ENCODE data around the gene DENND4A.
"Not testable (repeated sequence)": the region's sequence is repeated elsewhere in the genome, so short reads cannot be mapped to it uniquely, and the experiment has no call there.

The DENND4A gene

DNA sequence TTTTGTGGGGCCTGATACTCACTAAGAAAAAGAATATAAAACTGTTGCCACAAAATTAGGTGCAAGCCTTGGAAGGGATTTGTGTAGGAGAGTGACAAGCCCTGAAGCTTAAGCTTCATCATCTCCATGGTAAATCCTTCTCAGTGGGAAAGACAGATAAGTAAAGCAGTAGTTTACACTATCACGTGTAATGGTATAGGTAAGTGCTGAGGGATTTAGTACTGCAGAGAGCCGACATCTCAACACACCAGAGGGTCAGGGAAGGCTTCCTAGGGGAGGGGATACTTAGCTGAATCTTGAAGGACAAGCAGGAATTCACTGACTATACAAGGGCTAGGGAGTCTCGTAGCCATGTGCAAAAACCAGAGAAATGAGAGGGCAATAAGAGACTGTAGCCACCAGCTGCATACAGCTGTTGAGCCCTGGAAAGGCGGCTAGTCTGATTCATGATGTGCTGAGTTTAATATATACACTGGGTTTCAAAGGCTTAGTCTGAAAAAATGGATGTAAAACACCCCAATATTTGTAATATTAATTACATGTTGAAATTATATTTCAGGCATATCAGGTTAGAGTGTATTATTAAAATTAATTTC is 159.2 kb downstream of the DENND4A start:
- no peak for DNase-seq (ENCODE audit: low spot score)

DNA sequence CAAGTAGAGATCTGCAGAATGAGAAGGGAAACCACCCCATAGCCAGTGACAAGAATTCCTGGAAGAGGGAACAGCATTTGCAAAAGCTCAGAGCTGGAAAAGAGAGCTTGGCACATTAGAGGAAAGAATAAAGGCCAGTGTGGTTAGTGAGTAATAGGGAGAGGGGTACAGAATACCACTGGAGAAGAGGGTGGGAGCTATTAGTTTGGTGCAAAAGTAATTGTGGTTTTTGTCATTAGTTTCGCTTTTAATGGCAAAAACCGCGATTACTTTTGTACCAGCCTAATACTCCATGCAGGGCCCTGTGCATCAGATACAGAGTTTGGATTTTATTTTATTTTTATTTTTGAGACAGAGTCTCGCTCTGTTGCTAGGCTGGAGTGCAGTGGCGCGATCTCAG is 160.6 kb downstream of the DENND4A start:
- DNase-seq (ENCODE audit: low spot score) = no peak

DNA sequence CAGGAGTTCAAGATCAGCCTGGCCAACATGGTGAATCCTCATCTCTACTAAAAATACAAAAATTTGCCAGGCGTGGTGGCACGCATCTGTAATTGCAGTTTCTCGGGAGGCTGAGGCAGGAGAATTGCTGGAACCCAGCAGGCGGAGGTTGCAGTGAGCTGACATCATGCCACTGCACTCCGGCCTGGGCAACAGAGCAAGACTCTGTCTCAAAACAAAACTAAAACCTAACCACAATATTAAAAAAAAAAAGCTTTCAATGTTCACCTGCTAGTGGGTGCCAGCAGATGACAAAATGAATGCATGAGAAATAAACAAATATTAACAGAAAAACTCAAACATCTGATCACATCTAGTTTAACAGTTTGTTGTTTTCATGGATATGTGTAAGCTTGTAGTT is 161.3 kb downstream of the DENND4A start:
- DNase-seq (ENCODE audit: low spot score) = no peak

DNA sequence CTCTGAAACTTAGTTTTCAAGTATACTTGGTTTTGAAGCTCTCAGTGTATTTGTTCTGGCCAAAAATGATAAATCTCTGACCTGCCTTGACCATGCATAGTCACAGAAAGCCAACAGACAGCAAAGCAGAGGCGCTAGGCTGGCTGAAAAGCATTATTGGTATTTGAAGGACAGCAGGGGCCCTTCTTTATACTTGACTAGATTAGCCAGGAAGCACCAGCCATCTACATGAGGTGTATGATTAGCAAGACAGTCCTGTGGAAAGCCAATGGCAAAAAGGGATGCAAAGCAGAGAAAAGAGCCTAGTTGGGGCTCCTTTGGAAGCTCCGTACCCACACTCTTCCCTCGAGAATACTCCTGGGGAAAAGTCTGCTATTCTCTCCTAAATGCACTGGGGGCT is 162.5 kb downstream of the DENND4A start:
- DNase-seq (ENCODE audit: low spot score) = no peak

DNA sequence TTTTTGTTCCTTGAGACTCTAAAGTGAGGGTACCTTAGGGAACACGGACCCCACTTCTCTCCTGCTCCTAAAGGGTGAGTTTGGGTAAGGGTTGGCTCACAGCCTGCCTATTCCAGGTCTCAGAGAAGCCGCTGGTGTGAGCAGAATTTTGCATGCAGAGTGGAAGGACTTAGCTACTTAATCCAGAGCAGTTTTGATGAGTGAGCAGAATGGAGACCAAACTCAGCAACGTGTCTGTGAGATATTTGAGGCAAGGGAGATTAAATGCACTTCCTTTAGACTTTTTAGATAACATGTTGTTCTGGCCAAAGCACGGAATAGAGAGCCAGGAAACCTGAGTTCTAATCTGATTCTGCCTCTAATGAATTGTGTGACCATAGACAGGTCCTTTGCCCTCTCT is 165.2 kb downstream of the DENND4A start:
- DNase-seq (ENCODE audit: low spot score) = no peak

DNA sequence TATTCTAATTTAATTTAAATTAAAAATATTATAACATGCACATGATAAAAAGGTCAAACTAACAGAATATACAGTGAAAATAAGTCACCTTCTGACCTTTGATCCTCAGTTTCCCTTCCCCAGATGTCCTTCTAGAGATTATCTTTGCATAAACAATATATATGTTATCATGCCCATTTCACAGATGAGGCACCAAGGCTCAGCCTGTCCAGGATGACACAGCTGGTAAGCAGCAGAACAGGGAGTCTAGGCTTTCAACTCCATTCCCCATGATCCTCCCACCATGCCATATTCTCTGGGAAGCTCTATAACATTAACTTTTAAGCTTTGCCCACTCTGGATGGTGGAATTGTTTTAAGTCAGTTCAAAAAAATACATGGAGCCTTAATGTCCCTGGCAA is 169.0 kb downstream of the DENND4A start:
- no peak for DNase-seq (ENCODE audit: low spot score)

DNA sequence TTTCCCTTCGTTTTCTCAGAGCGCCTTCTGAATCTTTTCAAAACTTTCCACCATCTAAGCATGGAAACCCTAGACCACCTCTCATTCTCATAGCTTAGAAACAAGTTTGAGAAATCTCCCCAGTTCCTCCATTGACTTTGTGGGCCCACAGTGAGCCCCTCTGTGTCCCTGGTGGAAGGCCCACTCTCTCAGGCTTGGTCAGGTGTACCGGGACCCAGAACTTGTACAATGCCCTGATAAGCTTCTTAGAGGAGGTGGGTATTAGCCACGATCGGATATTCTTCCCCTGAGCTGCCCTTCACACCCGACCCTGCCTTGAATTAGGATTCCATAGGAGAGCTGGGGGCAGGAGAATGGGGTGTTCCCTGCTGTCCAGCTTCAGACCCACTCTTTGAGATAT is 170.5 kb downstream of the DENND4A start, which contains the start of gene SLC24A1:
Gene SLC24A1 (plus strand): TSS at position 301 of the 400 bp plus-strand sequence. CDS start 2,143 bp downstream, outside the sequence.
- no peak for DNase-seq (ENCODE audit: low spot score)

DNA sequence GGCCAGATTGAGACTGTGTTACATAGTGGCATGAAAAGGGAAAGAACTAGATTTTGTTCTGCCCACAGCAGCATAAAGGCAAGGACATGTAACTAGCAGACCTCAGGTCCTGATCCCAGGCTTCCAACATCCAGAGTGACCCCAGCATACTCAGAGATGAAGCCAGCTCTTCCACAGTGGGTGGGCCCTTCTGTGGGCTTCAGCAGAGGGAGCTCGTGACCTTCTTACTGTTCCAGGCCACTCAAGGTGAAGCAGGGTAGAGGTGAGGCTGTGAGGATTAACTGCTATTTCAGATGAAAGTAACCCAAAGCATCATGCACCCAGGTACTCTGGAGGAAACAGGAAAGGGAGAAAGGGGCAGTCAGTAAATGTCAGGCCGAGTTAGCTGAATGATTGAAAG is 171.3 kb downstream of the DENND4A start:
- no peak for DNase-seq (ENCODE audit: low spot score)

DNA sequence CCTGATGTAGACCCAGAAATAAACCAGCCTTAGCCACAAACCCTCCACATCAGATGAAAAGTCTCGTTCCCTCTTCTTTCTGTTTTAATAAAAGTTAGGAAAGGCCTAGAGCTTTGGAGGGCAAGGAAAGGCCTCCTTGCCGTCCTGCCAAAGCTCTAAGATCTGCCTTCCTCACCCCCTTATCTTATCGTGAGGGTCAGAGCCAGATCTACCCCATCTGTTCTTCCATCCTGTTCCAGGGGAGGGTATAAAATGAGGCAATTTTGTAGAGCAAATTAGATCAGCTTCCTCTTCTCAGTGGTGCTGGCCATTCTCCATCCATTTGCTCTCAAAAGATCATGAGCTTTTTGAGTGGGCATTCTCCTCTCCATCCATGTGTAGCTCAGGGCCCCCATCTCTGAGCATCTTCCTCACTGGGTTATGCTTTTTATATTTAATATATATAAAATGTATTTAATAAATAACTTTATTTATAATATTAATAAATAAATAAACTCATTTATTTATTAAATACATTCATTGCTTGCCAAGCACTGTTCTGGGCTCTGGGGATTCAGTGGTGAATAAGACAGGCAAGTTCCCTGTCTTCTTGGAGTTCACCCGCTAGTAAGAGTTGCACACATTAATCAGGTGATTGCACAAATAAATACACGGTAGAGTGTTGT is 172.3 kb downstream of the DENND4A start:
- DNase-seq (ENCODE audit: low spot score) = no peak

DNA sequence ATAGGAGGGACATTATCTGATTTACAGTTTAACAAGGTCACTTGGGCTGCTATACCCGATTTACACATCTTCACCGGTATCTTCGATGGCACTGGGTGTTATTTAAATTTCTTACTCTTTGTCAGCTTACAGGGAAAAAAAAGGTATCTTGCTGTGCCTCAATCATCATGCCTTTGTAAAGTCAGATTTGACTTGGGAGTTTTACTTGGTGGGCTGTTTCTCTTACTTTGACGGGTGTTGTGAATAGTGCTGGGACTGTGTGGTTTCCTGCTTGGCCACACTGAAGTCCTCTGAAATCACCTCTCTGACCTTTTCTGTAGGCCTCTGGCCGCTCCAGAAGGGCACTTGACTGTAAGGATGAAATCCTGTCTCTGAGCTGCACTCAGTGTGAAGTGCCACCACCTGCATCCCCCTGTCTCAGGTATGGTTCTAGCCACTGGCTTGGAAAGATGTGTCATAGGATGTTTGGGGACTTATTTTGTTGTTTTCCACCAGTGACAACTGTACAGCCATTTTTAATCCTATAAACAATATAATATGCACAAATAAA is 173.5 kb downstream of the DENND4A start:
- DNase-seq (ENCODE audit: low spot score) = no peak

DNA sequence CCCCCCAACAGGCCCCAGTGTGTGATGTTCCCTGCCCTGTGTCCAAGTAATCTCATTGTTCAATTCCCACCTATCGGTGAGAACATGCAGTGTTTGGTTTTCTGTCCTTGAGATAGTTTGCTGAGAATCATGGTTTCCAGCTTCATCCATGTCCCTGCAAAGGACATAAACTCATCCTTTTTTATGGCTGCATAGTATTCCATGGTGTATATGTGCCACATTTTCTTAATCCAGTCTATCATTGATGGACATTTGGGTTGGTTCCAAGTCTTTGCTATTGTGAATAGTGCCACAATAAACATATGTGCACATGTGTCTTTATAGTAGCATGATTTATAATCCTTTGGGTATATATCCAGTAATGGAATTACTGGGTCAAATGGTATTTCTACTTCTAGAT is 176.2 kb downstream of the DENND4A start:
- not testable (repeated sequence) for DNase-seq (ENCODE audit: low spot score)

DNA sequence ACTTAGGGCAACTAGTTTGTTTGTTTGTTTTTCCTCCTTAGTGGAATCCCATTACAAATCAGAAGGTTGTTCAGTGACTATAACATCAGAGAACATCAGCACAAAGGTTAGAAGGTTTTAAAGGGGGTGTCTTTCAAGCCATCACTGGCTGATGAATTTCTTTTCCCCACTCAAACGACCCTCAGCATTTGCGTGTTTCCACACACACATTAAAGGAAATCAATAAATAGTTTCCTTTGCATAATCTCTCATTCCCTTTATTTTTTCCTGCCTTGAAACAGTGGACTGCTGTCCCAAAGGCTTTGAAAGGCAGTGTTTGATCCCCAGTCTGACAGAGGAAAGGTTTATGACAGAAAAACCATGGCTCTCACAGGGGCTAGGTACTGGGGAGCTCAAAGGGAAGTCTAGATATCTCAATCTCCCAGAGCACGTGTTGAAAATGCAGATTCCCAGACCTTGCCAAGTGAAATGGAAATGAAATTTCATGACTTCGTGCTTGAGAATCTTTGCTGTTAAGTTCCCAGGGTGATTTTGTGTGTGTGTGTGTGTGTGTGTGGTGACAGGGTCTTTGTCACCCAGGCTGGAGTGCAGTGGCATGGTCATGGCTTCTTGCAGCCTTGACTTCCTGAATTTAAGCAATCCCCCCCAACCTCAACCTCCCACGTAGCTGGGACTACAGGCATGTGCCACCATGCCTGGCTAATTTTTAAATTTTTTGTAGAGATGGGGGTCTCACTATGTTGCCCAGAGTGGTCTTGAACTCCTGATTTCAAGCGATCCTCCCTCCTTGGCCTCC is 178.9 kb downstream of the DENND4A start:
- no peak for DNase-seq (ENCODE audit: low spot score)

DNA sequence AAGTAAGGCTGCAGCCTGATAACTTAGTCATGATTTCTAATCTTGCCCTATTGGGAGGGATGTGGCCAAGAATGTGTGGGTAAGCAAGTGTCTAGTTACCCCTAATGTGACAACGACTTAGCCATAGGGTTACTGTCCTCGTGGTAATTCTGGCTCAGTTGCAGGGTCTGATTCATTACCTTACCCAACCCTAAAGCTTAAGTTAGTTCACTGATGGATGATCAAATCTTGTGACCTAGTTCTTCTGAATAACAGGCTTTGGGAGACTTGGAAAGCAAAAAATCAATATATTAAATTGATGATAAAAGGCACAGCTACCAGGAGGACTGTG is 179.5 kb downstream of the DENND4A start:
- DNase-seq (ENCODE audit: low spot score) = no peak

DNA sequence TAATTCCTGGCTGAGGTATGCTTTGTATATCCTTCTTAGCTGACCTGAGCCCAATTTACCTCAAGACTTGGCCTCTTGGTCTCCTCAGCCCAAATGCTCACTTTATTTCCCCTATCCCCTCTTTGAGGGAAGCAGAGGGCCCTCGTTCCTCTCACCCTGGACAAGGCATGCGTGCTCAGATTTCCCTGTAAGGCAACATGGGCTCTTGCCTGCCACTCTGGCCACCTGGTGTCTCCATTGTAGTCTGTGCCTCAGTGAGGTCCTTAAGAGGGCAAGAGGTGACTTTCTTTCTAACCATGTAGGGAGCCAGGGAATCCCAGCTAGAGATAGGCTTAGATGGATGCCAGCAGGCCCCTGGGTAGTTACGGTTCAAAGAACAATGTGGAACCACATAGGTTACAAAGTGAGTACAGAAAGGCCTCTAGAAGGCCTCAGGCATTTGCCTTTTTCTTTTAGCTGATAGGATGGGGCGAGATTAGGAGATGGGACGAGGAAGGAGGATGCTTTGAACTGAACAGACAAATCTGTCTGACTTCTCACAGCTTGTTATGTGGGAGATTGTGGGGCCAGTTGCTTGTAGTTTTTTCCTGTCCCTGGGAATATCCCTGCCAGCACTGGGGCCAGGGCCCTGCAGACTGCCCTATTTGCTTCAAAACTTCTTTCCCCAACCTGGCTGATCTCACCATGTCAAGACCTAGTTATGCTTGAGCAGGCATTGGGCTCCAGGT is 180.0 kb downstream of the DENND4A start:
- DNase-seq (ENCODE audit: low spot score) = no peak

DNA sequence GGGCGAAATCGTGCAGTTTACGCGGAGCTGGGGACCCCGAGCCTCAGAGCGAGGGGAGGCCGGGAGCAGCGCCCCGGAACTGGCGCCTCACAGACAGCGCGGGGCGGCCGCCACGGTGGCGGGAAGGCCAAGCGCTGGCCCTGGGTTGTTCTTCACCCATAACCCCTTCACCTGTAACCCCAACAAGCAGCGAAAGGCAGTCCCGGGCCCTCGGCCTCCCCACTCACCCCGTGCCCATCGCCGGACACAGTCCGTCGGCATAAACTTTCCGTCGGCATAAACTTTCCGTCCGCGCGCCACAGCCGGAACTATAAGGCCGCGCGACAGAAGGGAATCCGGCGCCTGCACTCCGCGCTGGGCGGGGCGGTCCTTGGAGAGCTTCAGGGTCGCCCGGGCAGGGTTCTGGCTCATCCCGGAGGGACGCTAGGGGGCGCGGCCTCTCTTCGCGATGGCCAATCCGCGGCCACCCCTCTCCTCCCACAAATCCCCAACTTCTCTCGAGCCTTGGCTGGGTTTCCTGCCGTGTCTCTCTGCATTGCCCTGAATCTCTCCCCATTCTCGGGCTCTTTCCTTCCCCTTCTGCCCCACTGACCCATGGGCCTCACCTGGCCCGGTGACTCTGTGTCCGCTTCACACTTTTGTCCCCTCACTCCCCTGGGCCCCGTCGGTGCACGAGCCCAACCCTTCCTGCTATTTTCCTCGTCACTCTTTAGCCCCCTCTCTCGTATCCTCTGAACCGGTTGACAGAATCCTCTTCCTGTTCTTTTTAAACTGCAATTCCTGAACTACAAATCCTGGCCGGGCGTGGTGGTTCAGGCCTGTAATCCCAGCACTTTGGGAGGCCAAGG is 181.0 kb downstream of the DENND4A start, which contains the start of gene INTS14:
Gene INTS14 (minus strand): TSS at position 261 of the 848 bp plus-strand sequence. CDS start 3,751 bp downstream, outside the sequence.
- peak; percentile 97 for DNase-seq (ENCODE audit: low spot score)

All from Ammon's horn (tissue), 1 donor.